Endothelial cell of umbilical vein (primary cell): ENCODE results near the gene STK38L.

ENCODE experiments used
- CTCF ChIP-seq, 2 donors: IDR thresholded peaks; 1 replicate in 1 of 2; 2 replicates in 1 of 2; pipeline ENCODE4 v1.5.1; 2011; ENCODE audit warnings: low read length in 2 of 2, mild to moderate bottlenecking in 2 of 2, moderate library complexity in 2 of 2, control low read depth in 1 of 2, inconsistent platforms in 1 of 2, low read depth in 1 of 2; ENCODE audit not compliant: insufficient read depth in 1 of 2; ENCODE audit errors: extremely low read depth in 1 of 2
- EZH2 ChIP-seq: IDR thresholded peaks from 2 replicates; pipeline ENCODE4 v1.6.1; 2012; ENCODE audit warnings: borderline replicate concordance, low read depth, mild to moderate bottlenecking, moderate library complexity, low read length, inconsistent platforms; ENCODE audit not compliant: severe bottlenecking
- FOS ChIP-seq: IDR thresholded peaks from 2 replicates; pipeline ENCODE4 v1.6.1; 2011; ENCODE audit warnings: mild to moderate bottlenecking, low read length, moderate library complexity, borderline replicate concordance; ENCODE audit not compliant: insufficient read depth
- GATA2 ChIP-seq: IDR thresholded peaks from 2 replicates; pipeline ENCODE4 v1.7.0; 2011; ENCODE audit warnings: low read depth, mild to moderate bottlenecking, moderate library complexity, mixed read lengths, low read length; ENCODE audit not compliant: insufficient read length, insufficient read depth
- JUN ChIP-seq: IDR thresholded peaks from 2 replicates; pipeline ENCODE4 v1.6.1; 2011; ENCODE audit warnings: borderline replicate concordance, low read depth; ENCODE audit not compliant: insufficient read length, insufficient read depth
- MAX ChIP-seq: IDR thresholded peaks from 2 replicates; pipeline ENCODE4 v1.6.1; 2011; ENCODE audit not compliant: insufficient read depth, insufficient read length
- MYC ChIP-seq: IDR thresholded peaks from one replicate; pipeline ENCODE4 v1.6.1; 2011; ENCODE audit warnings: mild to moderate bottlenecking, low read depth, low read length
- POLR2A ChIP-seq: IDR thresholded peaks from 2 replicates; pipeline ENCODE4 v1.6.1; 2012; ENCODE audit warnings: low read depth, mild to moderate bottlenecking, control low read depth, low read length
- POLR2AphosphoS5 ChIP-seq: IDR thresholded peaks from 2 replicates; pipeline ENCODE4 v1.6.1; 2012; ENCODE audit warnings: low read depth, mild to moderate bottlenecking, control low read depth, low read length, moderate library complexity; ENCODE audit not compliant: insufficient read depth

- TF ChIP-seq POLR2AphosphoS5: no peak
- TF ChIP-seq CTCF (IDR thresholded peaks at IDR 0.05; ENCODE audit: extremely low read depth in 1 of 2, insufficient read depth in 1 of 2, low read depth in 1 of 2, low read length in 2 of 2): no peak
- no peak for TF ChIP-seq EZH2
- TF ChIP-seq POLR2A: no peak
- TF ChIP-seq JUN: no peak
- TF ChIP-seq MAX: no peak
- TF ChIP-seq GATA2: no peak
- no peak for TF ChIP-seq MYC
- TF ChIP-seq FOS: no peak
Observed at GRCh38 chr12:27226407-27226929, 17.6 kb upstream of the STK38L start.
